Panc1 (cell line): ENCODE data around the gene GLIS2.

Experiments
- CTCF ChIP-seq: fragments of 450-650 bp; IDR thresholded peaks from 2 replicates; pipeline ENCODE4 v1.5.1; 2017; ENCODE audit warnings: mild to moderate bottlenecking
- POLR2AphosphoS5 ChIP-seq: IDR thresholded peaks from 2 replicates; pipeline ENCODE4 v1.6.1; 2012; ENCODE audit warnings: mild to moderate bottlenecking, low read depth, low read length, moderate library complexity
- REST ChIP-seq, 2 experiments: IDR thresholded peaks; 2 replicates each; pipeline ENCODE4 v1.6.1; 2011 to 2012; ENCODE audit warnings: low read depth in 2 of 2, control low read depth in 1 of 2, low read length in 1 of 2, mild to moderate bottlenecking in 1 of 2, moderate library complexity in 1 of 2; ENCODE audit not compliant: insufficient read depth in 1 of 2

GRCh38 chr16:4323071-4323844, 7.4 kb downstream of the GLIS2 start:
- TF ChIP-seq CTCF (no peak), REST (IDR thresholded peaks at IDR 0.05; ENCODE audit: insufficient read depth in 1 of 2, low read depth in 2 of 2, low read length in 1 of 2) (no peak), POLR2AphosphoS5 (no peak)
